Fibroblast of pulmonary artery (primary cell): ENCODE measurements around the gene TXNDC5.

ENCODE experiments used
- DNase-seq: peaks from one replicate; pipeline ENCODE4 v3.0.0-alpha.2; 2010; ENCODE audit warnings: low read depth
- H3K4me3 ChIP-seq: replicated peaks from 2 replicates; pipeline ENCODE4 v1.5.1; 2011; ENCODE audit warnings: low read depth, mild to moderate bottlenecking, control low read depth, low read length, moderate library complexity
- CTCF ChIP-seq: IDR thresholded peaks from 2 replicates; pipeline ENCODE4 v1.5.1; 2011; ENCODE audit warnings: mild to moderate bottlenecking, control low read depth, low read length, inconsistent platforms; ENCODE audit errors: missing control alignments

Gene TXNDC5

GRCh38 chr6:7902867-7903266 lies 7.7 kb downstream of the TXNDC5 start:
- no peak for DNase-seq
- no peak for TF ChIP-seq CTCF

GRCh38 chr6:7902221-7902620 lies 8.4 kb downstream of the TXNDC5 start:
- H3K4me3 ChIP-seq: no peak overlapping the region
- TF ChIP-seq CTCF: no peak
- DNase-seq: no peak

More at GRCh38 chr6:7902867-7903266, 7.7 kb downstream of the TXNDC5 start:
- H3K4me3 ChIP-seq: no peak overlapping the region

GRCh38 chr6:7901780-7902179 lies 8.8 kb downstream of the TXNDC5 start:
- no peak overlapping the region for H3K4me3 ChIP-seq
- no peak for DNase-seq
- no peak for TF ChIP-seq CTCF

- no peak for DNase-seq
- no peak for TF ChIP-seq CTCF
- H3K4me3 ChIP-seq: no peak overlapping the region
Measured at GRCh38 chr6:7901056-7901455, 9.5 kb downstream of the TXNDC5 start.

- TF ChIP-seq CTCF: no peak
- H3K4me3 ChIP-seq: no peak overlapping the region
- no peak for DNase-seq
Measured at GRCh38 chr6:7900621-7901020, 10.0 kb downstream of the TXNDC5 start.

- no peak for DNase-seq
Measured at GRCh38 chr6:7899889-7900213, 10.7 kb downstream of the TXNDC5 start.

More at GRCh38 chr6:7899889-7900213, 10.7 kb downstream of the TXNDC5 start:
- H3K4me3 ChIP-seq: no peak overlapping the region
- no peak for TF ChIP-seq CTCF
